CD4-positive, alpha-beta memory T cell (primary cell): Measurements from ENCODE around the gene LTV1. TPM values are rescaled to one million over a fixed set of nuclear protein-coding genes. Genes with fewer than 3 reads are reported as not detected.
"Not testable (repeated sequence)": the region's sequence is repeated elsewhere in the genome, so short reads cannot be mapped to it uniquely, and the experiment has no call there.

ENCODE experiments used
- CTCF ChIA-PET: fragments of 350-600 bp; sonication (Branson Sonifier 250); formaldehyde crosslinking; loops from one replicate; lab custom pipeline; 2021; ENCODE audit warnings: inconsistent platforms; ENCODE audit not compliant: partially characterized antibody; lab: Charles Lee
- POLR2A ChIA-PET: fragments of 350-600 bp; sonication (Branson Sonifier 250); formaldehyde crosslinking; loops from one replicate; lab custom pipeline; 2021; ENCODE audit not compliant: partially characterized antibody; lab: Charles Lee
- DNase-seq, 5 donors: peaks; one replicate each; pipeline versions ENCODE4 v3.0.0 to v3.0.0-alpha.2; 2020 to 2022; ENCODE audit warnings: mixed read lengths in 1 of 5
- H3K27ac ChIP-seq: one replicate; pipeline ENCODE4 v1.7.0; 2013; ENCODE audit warnings: low read depth, low read length
- H3K27me3 ChIP-seq: 2 replicates; pipeline ENCODE4 v1.7.0; 2013; ENCODE audit warnings: mild to moderate bottlenecking, low read length, moderate library complexity; ENCODE audit not compliant: insufficient read depth
- H3K36me3 ChIP-seq: 2 replicates; pipeline ENCODE4 v1.7.0; 2013; ENCODE audit warnings: mild to moderate bottlenecking, low read length, moderate library complexity; ENCODE audit not compliant: insufficient read depth
- H3K4me1 ChIP-seq: 2 replicates; pipeline ENCODE4 v1.7.0; 2013; ENCODE audit warnings: mild to moderate bottlenecking, low read length, moderate library complexity; ENCODE audit not compliant: insufficient read depth
- H3K4me3 ChIP-seq, 2 donors: one replicate each; pipeline ENCODE4 v1.7.0; 2013; ENCODE audit warnings: low read length in 2 of 2, mild to moderate bottlenecking in 1 of 2
- H3K9me3 ChIP-seq, 2 donors: one replicate each; pipeline ENCODE4 v1.7.0; 2013; ENCODE audit warnings: low read length in 2 of 2, control low read depth in 1 of 2; ENCODE audit not compliant: control insufficient read depth in 1 of 2
- H3K27ac Mint-ChIP-seq, 7 donors: one replicate each; pipeline ENCODE4 v1.8.0; 2020 to 2021; ENCODE audit warnings: mixed read lengths in 7 of 7, mild to moderate bottlenecking in 6 of 7, inconsistent platforms in 3 of 7, moderate library complexity in 3 of 7
- H3K27me3 Mint-ChIP-seq, 2 donors: one replicate each; pipeline ENCODE4 v1.8.0; 2020 to 2021; ENCODE audit warnings: mixed read lengths in 2 of 2
- H3K36me3 Mint-ChIP-seq, 2 donors: one replicate each; pipeline ENCODE4 v1.8.0; 2020 to 2021; ENCODE audit warnings: mixed read lengths in 2 of 2, inconsistent platforms in 1 of 2, mild to moderate bottlenecking in 1 of 2
- H3K4me1 Mint-ChIP-seq, 4 donors: one replicate each; pipeline ENCODE4 v1.8.0; 2020 to 2021; ENCODE audit warnings: mixed read lengths in 4 of 4, mild to moderate bottlenecking in 1 of 4
- H3K4me3 Mint-ChIP-seq, 8 donors: one replicate each; pipeline ENCODE4 v1.8.0; 2020 to 2021; ENCODE audit warnings: mixed read lengths in 8 of 8, mild to moderate bottlenecking in 7 of 8, moderate library complexity in 6 of 8, inconsistent platforms in 3 of 8
- H3K9me3 Mint-ChIP-seq, 8 donors: one replicate each; pipeline ENCODE4 v1.8.0; 2020 to 2021; ENCODE audit warnings: mixed read lengths in 8 of 8, mild to moderate bottlenecking in 5 of 8, inconsistent platforms in 3 of 8, moderate library complexity in 1 of 8
- intact Hi-C: fragments of 100-400 bp; cut with micrococcal nuclease; formaldehyde crosslinking; loops from one replicate; pipeline ENCODE4 v1.15.1; 2023
- polyA plus RNA-seq, 2 donors: library from polyadenylated mRNA; unstranded; fragments of 300-500 nt; fragmentation: Illumina TruSeq; gene quantifications; one replicate each; pipeline ENCODE4 v1.2.3, GENCODE V29; 2021
- total RNA-seq, 2 experiments: library from RNA; stranded (reverse); gene quantifications; one replicate each; pipeline ENCODE4 v1.2.3, GENCODE V29; 2021

LTV1 gene
- total and polyA plus RNA-seq, 4 experiments from 2014 or later: 18.2 to 28.1 (median 20.4) TPM

GRCh38 chr6:143857651-143858050, 14.5 kb downstream of the LTV1 start:
- ChIA-PET POLR2A (no interaction called here), CTCF (interaction anchor here (1.8 kb wide), 1 partner anchor 83 kb away, joined by 4 read pairs; no protein-coding TSS in a partner anchor)
- no peak for DNase-seq
- Mint-ChIP-seq H3K4me1 (peaks cover 2 to 30% (median 22%) of the 10 kb centered on the region in 4 donors), H3K9me3 (peaks cover 0 to 3% (median 1%) of the 10 kb centered on the region in 8 donors), H3K27me3 (no peaks in the 10 kb centered on the region), H3K4me3 (no peak overlapping the region), H3K27ac (no peak overlapping the region), H3K36me3 (peaks cover 84 to 86% of the 10 kb centered on the region in 2 donors)
- Histone ChIP-seq H3K9me3 (no peaks in the 10 kb centered on the region), H3K36me3 (peaks cover 50% of the 10 kb centered on the region), H3K27me3 (no peaks in the 10 kb centered on the region), H3K4me1 (no peaks in the 10 kb centered on the region), H3K4me3 (no peak overlapping the region), H3K27ac (no peak overlapping the region)
- intact Hi-C loops: no loop called here

- Mint-ChIP-seq H3K9me3 (peaks cover 0 to 3% (median 0%) of the 10 kb centered on the region in 8 donors), H3K36me3 (peaks cover 80% of the 10 kb centered on the region in 2 donors), H3K27me3 (no peaks in the 10 kb centered on the region), H3K27ac (no peak overlapping the region), H3K4me1 (peaks cover 0 to 9% (median 5%) of the 10 kb centered on the region in 4 donors), H3K4me3 (no peak overlapping the region)
- DNase-seq: no peak
- H3K4me3 ChIP-seq: no peak overlapping the region
- H3K9me3 ChIP-seq: no peaks in the 10 kb centered on the region
- peaks cover 62% of the 10 kb centered on the region for H3K36me3 ChIP-seq
- CTCF ChIA-PET: no interaction called here
- no peaks in the 10 kb centered on the region for H3K4me1 ChIP-seq
- no peak overlapping the region for H3K27ac ChIP-seq
- POLR2A ChIA-PET: no interaction called here
- no peaks in the 10 kb centered on the region for H3K27me3 ChIP-seq
- intact Hi-C loops: no loop called here
These were observed 16.9 kb downstream of the LTV1 start for GRCh38 chr6:143859891-143860660.

- Histone ChIP-seq H3K4me1 (no peaks in the 10 kb centered on the region), H3K36me3 (peaks cover 39% of the 10 kb centered on the region), H3K9me3 (no peaks in the 10 kb centered on the region), H3K27me3 (no peaks in the 10 kb centered on the region), H3K27ac (no peak overlapping the region), H3K4me3 (no peak overlapping the region)
- peaks cover 56 to 62% of the 10 kb centered on the region in 2 donors for H3K36me3 Mint-ChIP-seq
- DNase-seq: no peak
- intact Hi-C loops: no loop called here
- no peak overlapping the region for H3K4me3 Mint-ChIP-seq
- peaks cover 0 to 4% (median 1%) of the 10 kb centered on the region in 8 donors for H3K9me3 Mint-ChIP-seq
- no peaks in the 10 kb centered on the region for H3K27me3 Mint-ChIP-seq
- ChIA-PET POLR2A (no interaction called here), CTCF (interaction anchor here (1.6 kb wide), 1 partner anchor 236 kb away, joined by 3 read pairs; no protein-coding TSS in a partner anchor)
- peaks cover 0 to 1% (median 0%) of the 10 kb centered on the region in 4 donors for H3K4me1 Mint-ChIP-seq
- H3K27ac Mint-ChIP-seq: no peak overlapping the region
These were observed 20.6 kb downstream of the LTV1 start for GRCh38 chr6:143863771-143864170.

- DNase-seq: no peak
- Histone ChIP-seq H3K4me1 (no peaks in the 10 kb centered on the region), H3K9me3 (no peaks in the 10 kb centered on the region), H3K4me3 (no peak within 1 kb of the TSS), H3K27me3 (no peaks in the 10 kb centered on the region), H3K36me3 (peaks cover 35% of the 10 kb centered on the region), H3K27ac (no peak within 1 kb of the TSS)
- Mint-ChIP-seq H3K36me3 (peaks cover 52 to 57% of the 10 kb centered on the region in 2 donors), H3K4me1 (peaks cover 0 to 1% (median 0%) of the 10 kb centered on the region in 4 donors), H3K27ac (no peak within 1 kb of the TSS), H3K9me3 (peaks cover 0 to 4% (median 1%) of the 10 kb centered on the region in 8 donors), H3K4me3 (no peak within 1 kb of the TSS), H3K27me3 (no peaks in the 10 kb centered on the region)
- POLR2A ChIA-PET: interaction anchor here (1.7 kb wide), 1 partner anchor 21 kb away, joined by 5 read pairs; the partner anchor contains the start of gene LTV1
- CTCF ChIA-PET: no interaction called here
- intact Hi-C loops: no loop called here
These were observed 21.1 kb downstream of the LTV1 start, which contains the start of gene ZC2HC1B for GRCh38 chr6:143864234-143864633. Gene ZC2HC1B, plus strand, starts transcription at chr6:143864474. Its CDS starts 66 bp downstream, at chr6:143864540.

GRCh38 chr6:143867236-143867635, 24.1 kb downstream of the LTV1 start:
- no peak overlapping the region for H3K4me3 Mint-ChIP-seq
- Histone ChIP-seq H3K27me3 (no peaks in the 10 kb centered on the region), H3K27ac (no peak overlapping the region), H3K9me3 (no peaks in the 10 kb centered on the region), H3K36me3 (peaks cover 12% of the 10 kb centered on the region), H3K4me3 (no peak overlapping the region), H3K4me1 (peaks cover 4% of the 10 kb centered on the region)
- ChIA-PET CTCF (no interaction called here), POLR2A (no interaction called here)
- no peaks in the 10 kb centered on the region for H3K27me3 Mint-ChIP-seq
- H3K9me3 Mint-ChIP-seq: peaks cover 0 to 6% (median 1%) of the 10 kb centered on the region in 8 donors
- H3K4me1 Mint-ChIP-seq: peaks cover 1 to 7% (median 3%) of the 10 kb centered on the region in 4 donors
- intact Hi-C loops: no loop called here
- DNase-seq: no peak
- H3K36me3 Mint-ChIP-seq: peaks cover 32 to 36% of the 10 kb centered on the region in 2 donors
- H3K27ac Mint-ChIP-seq: no peak overlapping the region

- DNase-seq, intact Hi-C loops, H3K4me1 ChIP-seq, H3K27me3 ChIP-seq, POLR2A ChIA-PET, H3K4me3 Mint-ChIP-seq, H3K9me3 Mint-ChIP-seq, H3K27ac ChIP-seq, H3K27me3 Mint-ChIP-seq, H3K36me3 ChIP-seq, H3K4me3 ChIP-seq, H3K27ac Mint-ChIP-seq, CTCF ChIA-PET, H3K9me3 ChIP-seq: not testable (repeated sequence)
- H3K36me3 Mint-ChIP-seq: peaks cover 20 to 26% of the 10 kb centered on the region in 2 donors
- H3K4me1 Mint-ChIP-seq: peaks cover 4 to 16% (median 6%) of the 10 kb centered on the region in 4 donors
These were observed 25.7 kb downstream of the LTV1 start for GRCh38 chr6:143868808-143869207.

GRCh38 chr6:143871202-143871730, 28.1 kb downstream of the LTV1 start:
- peaks cover 4 to 16% (median 6%) of the 10 kb centered on the region in 4 donors for H3K4me1 Mint-ChIP-seq
- CTCF ChIA-PET: not testable (repeated sequence)

More at GRCh38 chr6:143871202-143871730, 28.1 kb downstream of the LTV1 start:
- H3K9me3 Mint-ChIP-seq: peaks cover 2 to 16% (median 8%) of the 10 kb centered on the region in 8 donors
- H3K27me3 ChIP-seq, DNase-seq, POLR2A ChIA-PET, intact Hi-C loops, H3K27ac ChIP-seq, H3K27ac Mint-ChIP-seq, H3K4me3 Mint-ChIP-seq, H3K4me3 ChIP-seq, H3K4me1 ChIP-seq, H3K27me3 Mint-ChIP-seq, H3K36me3 ChIP-seq, H3K9me3 ChIP-seq: not testable (repeated sequence)
- peaks cover 5 to 21% of the 10 kb centered on the region in 2 donors for H3K36me3 Mint-ChIP-seq
